ENCODE results near the gene EFHB. TPM values are rescaled to one million over a fixed set of nuclear protein-coding genes. Genes with fewer than 3 reads are reported as not detected.
"Not testable (repeated sequence)": the region's sequence is repeated elsewhere in the genome, so short reads cannot be mapped to it uniquely, and the experiment has no call there.

The EFHB gene
- total RNA-seq, 4 donors from 2014 or later = 0.35 to 2.5 (median 0.40) TPM; not detected in 1

GRCh38 chr3:19888428-19889152 lies 45.4 kb downstream of the EFHB start:
- H3K27ac ChIP-seq = peak overlapping the region in 2 of 4 donors; percentile 82 to 84
- peak overlapping the region in 2 of 4 donors; percentile 24 to 28 for H3K4me3 ChIP-seq
- H3K4me1 ChIP-seq = peaks cover 0 to 18% (median 0%) of the 10 kb centered on the region in 4 donors
- no peaks in the 10 kb centered on the region for H3K27me3 ChIP-seq
- H3K9me3 ChIP-seq = no peaks in the 10 kb centered on the region
- no peaks in the 10 kb centered on the region for H3K36me3 ChIP-seq
- TF ChIP-seq CTCF (IDR thresholded peaks at IDR 0.05) (no peak), POLR2A (IDR thresholded peaks at IDR 0.05) (no peak)
- no peak for DNase-seq

GRCh38 chr3:19887122-19887521 lies 46.9 kb downstream of the EFHB start:
- H3K27me3 ChIP-seq, DNase-seq, H3K4me3 ChIP-seq, H3K9me3 ChIP-seq, H3K36me3 ChIP-seq, H3K27ac ChIP-seq: not testable (repeated sequence)
- peaks cover 0 to 18% (median 0%) of the 10 kb centered on the region in 4 donors for H3K4me1 ChIP-seq

- H3K9me3 ChIP-seq = no peaks in the 10 kb centered on the region
- no peaks in the 10 kb centered on the region for H3K36me3 ChIP-seq
- H3K4me1 ChIP-seq = peaks cover 0 to 18% (median 0%) of the 10 kb centered on the region in 4 donors
- no peak overlapping the region for H3K27ac ChIP-seq
- H3K4me3 ChIP-seq = no peak overlapping the region
- DNase-seq = peak in 1 of 3 donors; percentile 53
- no peaks in the 10 kb centered on the region for H3K27me3 ChIP-seq
- TF ChIP-seq POLR2A (IDR thresholded peaks at IDR 0.05) (no peak), CTCF (IDR thresholded peaks at IDR 0.05) (no peak)
Measured at GRCh38 chr3:19886404-19886803, 47.6 kb downstream of the EFHB start.

- no peak for DNase-seq
- no peaks in the 10 kb centered on the region for H3K36me3 ChIP-seq
- peaks cover 0 to 18% (median 0%) of the 10 kb centered on the region in 4 donors for H3K4me1 ChIP-seq
- H3K4me3 ChIP-seq = no peak overlapping the region
- H3K27ac ChIP-seq = no peak overlapping the region
- H3K27me3 ChIP-seq = no peaks in the 10 kb centered on the region
- TF ChIP-seq POLR2A (IDR thresholded peaks at IDR 0.05) = no peak
- peak in 5 of 6 experiments; percentile 19 to 59 (median 56) for TF ChIP-seq CTCF (IDR thresholded peaks at IDR 0.05)
- no peaks in the 10 kb centered on the region for H3K9me3 ChIP-seq
Measured at GRCh38 chr3:19885468-19885867, 48.5 kb downstream of the EFHB start.

- Histone ChIP-seq H3K4me3 (no peak overlapping the region), H3K9me3 (no peaks in the 10 kb centered on the region), H3K4me1 (no peaks in the 10 kb centered on the region), H3K27ac (no peak overlapping the region), H3K36me3 (no peaks in the 10 kb centered on the region), H3K27me3 (no peaks in the 10 kb centered on the region)
- TF ChIP-seq POLR2A (IDR thresholded peaks at IDR 0.05) = no peak
- no peak for TF ChIP-seq CTCF (IDR thresholded peaks at IDR 0.05)
- DNase-seq = no peak
Measured at GRCh38 chr3:19881852-19882251, 52.2 kb downstream of the EFHB start.

GRCh38 chr3:19881036-19881435 lies 53.0 kb downstream of the EFHB start:
- no peak for DNase-seq
- Histone ChIP-seq H3K27me3 (no peaks in the 10 kb centered on the region), H3K9me3 (no peaks in the 10 kb centered on the region), H3K4me1 (no peaks in the 10 kb centered on the region), H3K4me3 (no peak overlapping the region), H3K36me3 (no peaks in the 10 kb centered on the region), H3K27ac (no peak overlapping the region)
- TF ChIP-seq CTCF (IDR thresholded peaks at IDR 0.05) = no peak

All from Peyer's patch (tissue), 4 donors.